GM15510 (cell line): ENCODE measurements around the gene NRAP.

ENCODE experiments used
- POLR2A ChIP-seq: IDR thresholded peaks from 3 replicates; pipeline ENCODE4 v1.6.1; 2011; ENCODE audit warnings: borderline replicate concordance; ENCODE audit not compliant: insufficient read length; ENCODE audit errors: extremely low read depth

The NRAP gene

DNA sequence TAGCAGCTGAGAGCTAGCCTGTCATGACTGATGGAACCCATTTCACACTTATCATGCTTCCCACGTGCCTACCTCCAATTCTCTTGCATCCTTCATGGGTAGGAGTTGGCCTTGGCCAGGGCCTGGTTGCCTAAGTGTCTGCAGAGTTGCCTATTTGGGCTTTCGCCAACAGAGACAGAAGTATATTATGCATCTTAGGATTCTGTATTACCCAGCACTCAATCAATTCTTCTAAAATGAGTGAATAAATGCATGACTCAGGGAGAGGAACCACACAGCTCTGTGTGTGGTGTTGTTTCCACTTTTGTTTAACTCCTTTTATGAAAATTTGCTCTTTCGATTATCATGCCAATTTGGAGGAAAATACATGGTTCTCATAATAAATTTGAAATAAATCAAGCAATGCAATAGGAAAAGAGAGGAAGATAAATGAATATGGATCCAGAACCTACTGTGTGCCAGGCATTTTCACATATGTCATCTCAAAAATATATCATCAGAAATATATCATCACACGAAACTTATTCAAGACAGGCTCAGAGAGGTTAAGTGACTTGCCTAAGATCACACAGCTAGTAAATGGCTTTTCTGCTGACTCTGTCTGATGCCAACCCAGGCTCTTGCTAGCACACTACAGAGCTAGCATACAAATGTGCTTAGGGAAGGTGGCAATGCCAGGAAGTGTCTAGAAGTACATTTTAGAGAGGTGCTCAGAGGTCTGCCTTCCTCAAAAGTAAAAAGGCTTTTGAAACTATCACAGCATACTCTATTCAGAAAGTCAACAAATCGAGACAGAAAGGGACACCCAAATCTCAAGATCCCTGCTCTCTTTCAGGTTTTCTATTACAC lies 120.5 kb downstream of the NRAP start:
- no peak for TF ChIP-seq POLR2A

- TF ChIP-seq POLR2A: no peak
These were observed 122.3 kb downstream of the NRAP start for GRCh38 chr10:113541549-113541927.

DNA sequence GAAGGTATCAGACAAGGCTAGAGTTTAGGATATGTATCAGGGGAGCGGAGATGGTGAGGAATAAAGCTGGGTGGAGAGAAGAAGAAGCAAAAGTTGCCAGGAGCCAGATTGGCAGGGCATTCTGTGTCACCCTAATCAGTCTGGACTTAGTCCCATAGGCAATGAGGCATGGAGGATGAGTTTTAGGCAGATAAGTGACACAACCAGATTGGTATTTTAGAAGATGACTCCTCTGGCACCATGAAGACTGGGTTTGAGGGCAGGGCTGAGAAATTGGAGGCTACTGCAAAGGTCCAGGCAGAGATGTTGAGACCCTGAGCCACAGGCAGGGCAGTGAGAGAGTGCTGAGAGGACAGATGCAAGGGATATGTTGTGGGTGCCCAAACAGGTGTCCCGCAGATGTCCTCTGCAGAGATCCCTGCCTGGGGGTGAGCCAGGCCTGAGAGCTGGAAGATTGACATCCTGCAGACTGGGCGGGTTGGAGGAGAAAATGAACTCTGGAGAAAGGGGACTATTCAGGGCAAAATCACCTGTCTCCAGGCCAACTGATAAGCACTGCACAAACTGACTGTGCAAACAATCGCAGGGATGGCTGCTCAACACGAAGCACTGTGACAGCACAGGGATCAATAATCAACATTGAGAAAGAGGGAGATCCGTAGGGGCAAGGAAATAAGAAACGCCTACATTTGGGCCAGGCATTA lies 122.8 kb downstream of the NRAP start:
- TF ChIP-seq POLR2A: no peak

GRCh38 chr10:113539789-113540188 lies 124.1 kb downstream of the NRAP start:
- TF ChIP-seq POLR2A: no peak
